Stimulated activated effector memory CD8-positive, alpha-beta T cell treated with anti-CD3 and anti-CD28 coated beads, Interleukin-12 subunit alpha, Interleukin-12 subunit beta, amount 100 ng/mL, for 72 hours (primary cell): Measurements from ENCODE around the gene CMPK1.
"Not testable (repeated sequence)": the region's sequence is repeated elsewhere in the genome, so short reads cannot be mapped to it uniquely, and the experiment has no call there.

Experiments
- ATAC-seq: fragments of 150-1000 bp; cut with Tn5 transposase; 2 replicates; pipeline ENCODE4 v1.10.0; 2021
- DNase-seq, 2 donors: peaks; one replicate each; pipeline ENCODE4 v3.0.0; 2021 to 2022; ENCODE audit warnings: low spot score in 2 of 2
- H3K27ac Mint-ChIP-seq: one replicate; pipeline ENCODE4 v1.8.0; 2022; ENCODE audit warnings: mild to moderate bottlenecking, mixed read lengths
- H3K36me3 Mint-ChIP-seq: one replicate; pipeline ENCODE4 v1.8.0; 2022; ENCODE audit warnings: mild to moderate bottlenecking, mixed read lengths
- H3K4me1 Mint-ChIP-seq: one replicate; pipeline ENCODE4 v1.8.0; 2022; ENCODE audit warnings: mixed read lengths
- H3K4me3 Mint-ChIP-seq: one replicate; pipeline ENCODE4 v1.8.0; 2022; ENCODE audit warnings: mild to moderate bottlenecking, mixed read lengths
- H3K9me3 Mint-ChIP-seq: one replicate; pipeline ENCODE4 v1.8.0; 2022; ENCODE audit warnings: mixed read lengths

The CMPK1 gene

GRCh38 chr1:47331875-47332274 is 1.7 kb upstream of the CMPK1 start:
- Mint-ChIP-seq H3K4me1 (peaks cover 7% of the 10 kb centered on the region), H3K4me3 (no peak overlapping the region), H3K9me3 (no peaks in the 10 kb centered on the region), H3K27ac (no peak overlapping the region), H3K36me3 (peaks cover 24% of the 10 kb centered on the region)
- ATAC-seq (no peak), DNase-seq (no peak)

- Mint-ChIP-seq H3K27ac (no peak overlapping the region), H3K4me3 (no peak overlapping the region), H3K4me1 (peaks cover 8% of the 10 kb centered on the region)
Observed at GRCh38 chr1:47332779-47333577, 612 bp upstream of the CMPK1 start.

GRCh38 chr1:47333922-47334764 is 553 bp downstream of the CMPK1 start:
- DNase-seq: peak; percentile 67 to 87
- no peak overlapping the region for H3K27ac Mint-ChIP-seq
- peaks cover 26% of the 10 kb centered on the region for H3K36me3 Mint-ChIP-seq
- ATAC-seq: peak; percentile 93
- H3K9me3 Mint-ChIP-seq: no peaks in the 10 kb centered on the region
- no peak overlapping the region for H3K4me3 Mint-ChIP-seq
- H3K4me1 Mint-ChIP-seq: peaks cover 16% of the 10 kb centered on the region

More at GRCh38 chr1:47332779-47333577, 612 bp upstream of the CMPK1 start:
- no peaks in the 10 kb centered on the region for H3K9me3 Mint-ChIP-seq
- no peak for ATAC-seq
- DNase-seq: no peak
- H3K36me3 Mint-ChIP-seq: peaks cover 24% of the 10 kb centered on the region

- Mint-ChIP-seq H3K27ac (no peak overlapping the region), H3K36me3 (peaks cover 33% of the 10 kb centered on the region), H3K4me3 (no peak overlapping the region), H3K4me1 (peaks cover 16% of the 10 kb centered on the region), H3K9me3 (no peaks in the 10 kb centered on the region)
- ATAC-seq (no peak), DNase-seq (no peak)
Observed at GRCh38 chr1:47334765-47335435, 1.3 kb downstream of the CMPK1 start.

GRCh38 chr1:47337350-47337749 is 3.8 kb downstream of the CMPK1 start:
- Mint-ChIP-seq H3K9me3 (no peaks in the 10 kb centered on the region), H3K4me3 (no peak overlapping the region), H3K4me1 (peaks cover 16% of the 10 kb centered on the region), H3K27ac (no peak overlapping the region), H3K36me3 (peaks cover 52% of the 10 kb centered on the region)
- ATAC-seq (no peak), DNase-seq (no peak)

- no peak for DNase-seq
- H3K4me1 Mint-ChIP-seq: peaks cover 16% of the 10 kb centered on the region
- no peak for ATAC-seq
- H3K36me3 Mint-ChIP-seq: peaks cover 61% of the 10 kb centered on the region
- no peak overlapping the region for H3K4me3 Mint-ChIP-seq
- H3K27ac Mint-ChIP-seq: peak overlapping the region; percentile 84
- H3K9me3 Mint-ChIP-seq: no peaks in the 10 kb centered on the region
Observed at GRCh38 chr1:47338249-47339077, 4.9 kb downstream of the CMPK1 start.

GRCh38 chr1:47340227-47340626 is 6.6 kb downstream of the CMPK1 start:
- Mint-ChIP-seq H3K4me3 (no peak overlapping the region), H3K4me1 (peaks cover 16% of the 10 kb centered on the region), H3K27ac (peak overlapping the region; percentile 54), H3K36me3 (peaks cover 62% of the 10 kb centered on the region), H3K9me3 (no peaks in the 10 kb centered on the region)
- DNase-seq: no peak
- ATAC-seq: no peak

- Mint-ChIP-seq H3K4me1 (peaks cover 32% of the 10 kb centered on the region), H3K36me3 (peaks cover 37% of the 10 kb centered on the region)
- H3K9me3 Mint-ChIP-seq, ATAC-seq, H3K27ac Mint-ChIP-seq, DNase-seq, H3K4me3 Mint-ChIP-seq: not testable (repeated sequence)
Observed at GRCh38 chr1:47346979-47347378, 13.4 kb downstream of the CMPK1 start.

- Mint-ChIP-seq H3K36me3 (peaks cover 29% of the 10 kb centered on the region), H3K9me3 (no peaks in the 10 kb centered on the region), H3K4me3 (no peak overlapping the region), H3K4me1 (peaks cover 37% of the 10 kb centered on the region), H3K27ac (peak overlapping the region; percentile 45)
- DNase-seq (no peak), ATAC-seq (no peak)
Observed at GRCh38 chr1:47347735-47348134, 14.1 kb downstream of the CMPK1 start.

- DNase-seq: no peak
- H3K36me3 Mint-ChIP-seq: peaks cover 25% of the 10 kb centered on the region
- peaks cover 40% of the 10 kb centered on the region for H3K4me1 Mint-ChIP-seq
- H3K9me3 Mint-ChIP-seq: no peaks in the 10 kb centered on the region
- H3K27ac Mint-ChIP-seq: peak overlapping the region; percentile 45
- no peak for ATAC-seq
- H3K4me3 Mint-ChIP-seq: no peak overlapping the region
Observed at GRCh38 chr1:47348246-47348645, 14.7 kb downstream of the CMPK1 start.

- peaks cover 14% of the 10 kb centered on the region for H3K36me3 Mint-ChIP-seq
- H3K9me3 Mint-ChIP-seq: no peaks in the 10 kb centered on the region
- H3K4me3 Mint-ChIP-seq: peak overlapping the region; percentile 23
- ATAC-seq (peak; percentile 100), DNase-seq (no peak)
- peak overlapping the region; percentile 95 for H3K27ac Mint-ChIP-seq
- H3K4me1 Mint-ChIP-seq: peaks cover 44% of the 10 kb centered on the region
Observed at GRCh38 chr1:47351305-47351704, 17.7 kb downstream of the CMPK1 start.

GRCh38 chr1:47361380-47361779 is 27.8 kb downstream of the CMPK1 start:
- no peaks in the 10 kb centered on the region for H3K9me3 Mint-ChIP-seq
- H3K4me1 Mint-ChIP-seq: peaks cover 6% of the 10 kb centered on the region
- no peak overlapping the region for H3K27ac Mint-ChIP-seq
- DNase-seq: no peak
- no peaks in the 10 kb centered on the region for H3K36me3 Mint-ChIP-seq
- ATAC-seq: no peak
- H3K4me3 Mint-ChIP-seq: no peak overlapping the region

- H3K27ac Mint-ChIP-seq: no peak overlapping the region
- no peak for ATAC-seq
- no peak overlapping the region for H3K4me3 Mint-ChIP-seq
Observed at GRCh38 chr1:47362828-47363227, 29.2 kb downstream of the CMPK1 start.

GRCh38 chr1:47367651-47368050 is 34.1 kb downstream of the CMPK1 start:
- no peak overlapping the region for H3K4me3 Mint-ChIP-seq
- ATAC-seq (no peak), DNase-seq (no peak)
- H3K27ac Mint-ChIP-seq: no peak overlapping the region
- H3K36me3 Mint-ChIP-seq: peaks cover 46% of the 10 kb centered on the region
- peaks cover 6% of the 10 kb centered on the region for H3K4me1 Mint-ChIP-seq
- no peaks in the 10 kb centered on the region for H3K9me3 Mint-ChIP-seq

More at GRCh38 chr1:47362828-47363227, 29.2 kb downstream of the CMPK1 start:
- Mint-ChIP-seq H3K36me3 (no peaks in the 10 kb centered on the region), H3K4me1 (peaks cover 6% of the 10 kb centered on the region), H3K9me3 (no peaks in the 10 kb centered on the region)
- DNase-seq: no peak
